Trophoblast cell (in vitro differentiated cells and primary cell): ENCODE measurements around the gene ACACA.
A peak's percentile ranks its signal among the peaks of the same experiment; 100 is the strongest.

Experiments
- DNase-seq, 2 donors: peaks; one replicate each; pipeline ENCODE4 v3.0.0-alpha.2; 2016
- H2AFZ ChIP-seq: 2 replicates; pipeline ENCODE4 v1.6.1; 2013; ENCODE audit warnings: low read length, moderate library complexity, mild to moderate bottlenecking; ENCODE audit not compliant: insufficient read depth, poor library complexity
- H2AK5ac ChIP-seq: 2 replicates; pipeline ENCODE4 v1.6.1; 2013; ENCODE audit warnings: mild to moderate bottlenecking, low read length
- H2BK120ac ChIP-seq: 2 replicates; pipeline ENCODE4 v1.6.1; 2013; ENCODE audit warnings: low read length, mild to moderate bottlenecking, moderate library complexity; ENCODE audit not compliant: insufficient read depth, poor library complexity
- H2BK12ac ChIP-seq: 2 replicates; pipeline ENCODE4 v1.6.1; 2013; ENCODE audit warnings: mild to moderate bottlenecking, low read length, moderate library complexity
- H2BK5ac ChIP-seq: 2 replicates; pipeline ENCODE4 v1.6.1; 2013; ENCODE audit warnings: low read length, low read depth, moderate library complexity, mild to moderate bottlenecking; ENCODE audit not compliant: poor library complexity
- H3K14ac ChIP-seq: 2 replicates; pipeline ENCODE4 v1.6.1; 2013; ENCODE audit warnings: mild to moderate bottlenecking, low read length
- H3K18ac ChIP-seq: 2 replicates; pipeline ENCODE4 v1.6.1; 2013; ENCODE audit warnings: mild to moderate bottlenecking, low read length
- H3K23ac ChIP-seq: 2 replicates; pipeline ENCODE4 v1.6.1; 2013; ENCODE audit warnings: low read length
- H3K27ac ChIP-seq: 2 replicates; pipeline ENCODE4 v1.5.1; 2013; ENCODE audit warnings: low read depth, mild to moderate bottlenecking, inconsistent platforms, low read length, moderate library complexity
- H3K27me3 ChIP-seq: 2 replicates; pipeline ENCODE4 v1.6.1; 2013; ENCODE audit warnings: inconsistent platforms, mild to moderate bottlenecking, low read length, moderate library complexity; ENCODE audit not compliant: insufficient read depth
- H3K36me3 ChIP-seq, 2 experiments: 1 replicate in 1 of 2; 2 replicates in 1 of 2; pipeline ENCODE4 v1.6.1; 2013; ENCODE audit warnings: low read length in 2 of 2, mild to moderate bottlenecking in 2 of 2, moderate library complexity in 1 of 2; ENCODE audit not compliant: insufficient read depth in 2 of 2, control insufficient read depth in 1 of 2
- H3K4ac ChIP-seq: 2 replicates; pipeline ENCODE4 v1.6.1; 2013; ENCODE audit warnings: low read depth, mild to moderate bottlenecking, low read length, moderate library complexity
- H3K4me1 ChIP-seq, 2 experiments: 1 replicate in 1 of 2; 2 replicates in 1 of 2; pipeline ENCODE4 v1.6.1; 2013; ENCODE audit warnings: low read length in 2 of 2, mild to moderate bottlenecking in 2 of 2, moderate library complexity in 1 of 2; ENCODE audit not compliant: insufficient read depth in 2 of 2, control insufficient read depth in 1 of 2
- H3K4me2 ChIP-seq: 2 replicates; pipeline ENCODE4 v1.6.1; 2013; ENCODE audit warnings: inconsistent platforms, mild to moderate bottlenecking, low read length, moderate library complexity
- H3K4me3 ChIP-seq: 2 replicates; pipeline ENCODE4 v1.5.1; 2013; ENCODE audit warnings: mild to moderate bottlenecking, low read depth, low read length, inconsistent platforms
- H3K79me1 ChIP-seq: one replicate; pipeline ENCODE4 v1.6.1; 2013; ENCODE audit warnings: low read length
- H3K79me2 ChIP-seq: 2 replicates; pipeline ENCODE4 v1.6.1; 2013; ENCODE audit warnings: low read length, mild to moderate bottlenecking; ENCODE audit not compliant: control insufficient read depth, insufficient read depth, poor library complexity
- H3K9ac ChIP-seq: 2 replicates; pipeline ENCODE4 v1.6.1; 2013; ENCODE audit warnings: mild to moderate bottlenecking, low read length
- H3K9me3 ChIP-seq: 2 replicates; pipeline ENCODE4 v1.6.1; 2013; ENCODE audit warnings: low read depth, mild to moderate bottlenecking, control low read depth, inconsistent platforms, low read length; ENCODE audit not compliant: insufficient read depth
- H4K12ac ChIP-seq: 2 replicates; pipeline ENCODE4 v1.6.1; 2013; ENCODE audit warnings: low read depth, mild to moderate bottlenecking, low read length, moderate library complexity
- H4K8ac ChIP-seq: 2 replicates; pipeline ENCODE4 v1.6.1; 2013; ENCODE audit warnings: low read depth, mild to moderate bottlenecking, low read length, moderate library complexity
- H4K91ac ChIP-seq: one replicate; pipeline ENCODE4 v1.6.1; 2013; ENCODE audit warnings: low read depth, mild to moderate bottlenecking, low read length, moderate library complexity
- WGBS: extraction: QIAGEN DNeasy Blood & Tissue Kit; methylation state at CpG from one replicate; pipeline ENCODE4 v1.1.7; 2013; ENCODE audit warnings: missing lambda C conversion rate; ENCODE audit not compliant: insufficient read length, insufficient coverage; ENCODE audit errors: extremely low coverage; 5-methylcytosine and 5-hydroxymethylcytosine counted together

The ACACA gene

DNA sequence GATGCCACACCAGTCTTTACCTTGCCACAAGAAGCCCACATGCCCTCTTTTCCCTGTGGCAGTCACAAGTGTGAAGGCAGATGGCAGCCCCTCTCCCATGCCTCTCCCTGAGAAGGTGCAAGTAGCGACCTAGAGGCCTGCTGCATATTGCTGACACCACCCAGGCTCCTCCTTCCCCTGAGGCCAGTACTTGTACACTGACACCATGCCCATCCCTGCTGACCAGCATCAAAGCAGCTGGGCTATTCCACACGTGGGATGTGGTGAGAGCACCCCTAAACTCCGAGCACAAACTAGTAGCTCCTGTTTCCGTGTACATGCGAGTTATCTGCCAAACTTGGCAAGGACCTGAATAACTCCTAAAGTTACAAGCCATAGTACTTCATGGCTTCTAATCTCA lies 308.5 kb downstream of the ACACA start:
- no peak overlapping the region for H3K4me2 ChIP-seq
- no peak for DNase-seq
- H3K27ac ChIP-seq, result no peak overlapping the region
- no peak overlapping the region for H2BK120ac ChIP-seq
- no peak overlapping the region for H3K4ac ChIP-seq
- H3K9me3 ChIP-seq, result no peaks in the 10 kb centered on the region
- peaks cover 31 to 44% of the 10 kb centered on the region in 2 experiments for H3K36me3 ChIP-seq
- H4K8ac ChIP-seq, result no peak overlapping the region
- no peak overlapping the region for H4K91ac ChIP-seq
- no peaks in the 10 kb centered on the region for H3K4me1 ChIP-seq
- peak overlapping the region; percentile 48 for H4K12ac ChIP-seq
- no peak overlapping the region for H3K14ac ChIP-seq
- no peaks in the 10 kb centered on the region for H3K79me1 ChIP-seq
- no peak overlapping the region for H2AK5ac ChIP-seq
- H2BK12ac ChIP-seq, result no peak overlapping the region
- H2AFZ ChIP-seq, result no peak overlapping the region
- H3K27me3 ChIP-seq, result no peaks in the 10 kb centered on the region
- H3K79me2 ChIP-seq, result no peaks in the 10 kb centered on the region
- H3K23ac ChIP-seq, result no peak overlapping the region
- H3K4me3 ChIP-seq, result no peak overlapping the region
- WGBS, result no CpG with 5 or more reads among the region's 5 CpGs
- H2BK5ac ChIP-seq, result no peak overlapping the region
- no peak overlapping the region for H3K9ac ChIP-seq
- no peak overlapping the region for H3K18ac ChIP-seq

GRCh38 chr17:37097154-37097553 lies 309.5 kb downstream of the ACACA start:
- H4K8ac ChIP-seq, result no peak overlapping the region
- no peak overlapping the region for H3K4me2 ChIP-seq
- no peak overlapping the region for H3K18ac ChIP-seq
- H2BK12ac ChIP-seq, result no peak overlapping the region
- H3K79me1 ChIP-seq, result no peaks in the 10 kb centered on the region
- no peak overlapping the region for H3K4me3 ChIP-seq
- no peak overlapping the region for H2AK5ac ChIP-seq
- H2BK5ac ChIP-seq, result no peak overlapping the region
- H3K36me3 ChIP-seq, result peaks cover 27 to 42% of the 10 kb centered on the region in 2 experiments
- no peaks in the 10 kb centered on the region for H3K79me2 ChIP-seq
- no peak overlapping the region for H3K4ac ChIP-seq
- no peaks in the 10 kb centered on the region for H3K9me3 ChIP-seq
- no peaks in the 10 kb centered on the region for H3K27me3 ChIP-seq
- WGBS, result no CpG with 5 or more reads among the region's 2 CpGs
- DNase-seq, result no peak
- H3K9ac ChIP-seq, result no peak overlapping the region
- no peak overlapping the region for H3K27ac ChIP-seq
- H3K4me1 ChIP-seq, result no peaks in the 10 kb centered on the region
- H4K91ac ChIP-seq, result no peak overlapping the region
- H2AFZ ChIP-seq, result no peak overlapping the region
- H2BK120ac ChIP-seq, result no peak overlapping the region
- no peak overlapping the region for H3K23ac ChIP-seq
- H4K12ac ChIP-seq, result no peak overlapping the region
- no peak overlapping the region for H3K14ac ChIP-seq

- no peak overlapping the region for H4K12ac ChIP-seq
- H3K36me3 ChIP-seq, result peaks cover 27 to 41% of the 10 kb centered on the region in 2 experiments
- no peak overlapping the region for H2AFZ ChIP-seq
- H2BK120ac ChIP-seq, result no peak overlapping the region
- H3K27ac ChIP-seq, result no peak overlapping the region
- no peak overlapping the region for H3K18ac ChIP-seq
- H3K9me3 ChIP-seq, result no peaks in the 10 kb centered on the region
- H3K4me3 ChIP-seq, result no peak overlapping the region
- DNase-seq, result no peak
- WGBS, result no CpG with 5 or more reads among the region's 2 CpGs
- H3K79me2 ChIP-seq, result no peaks in the 10 kb centered on the region
- H3K79me1 ChIP-seq, result peaks cover 1% of the 10 kb centered on the region
- no peak overlapping the region for H2AK5ac ChIP-seq
- no peaks in the 10 kb centered on the region for H3K27me3 ChIP-seq
- no peak overlapping the region for H2BK12ac ChIP-seq
- H4K91ac ChIP-seq, result no peak overlapping the region
- H3K4me1 ChIP-seq, result peaks cover 0 to 3% of the 10 kb centered on the region in 2 experiments
- no peak overlapping the region for H3K23ac ChIP-seq
- H3K9ac ChIP-seq, result no peak overlapping the region
- no peak overlapping the region for H3K4me2 ChIP-seq
- no peak overlapping the region for H3K14ac ChIP-seq
- H2BK5ac ChIP-seq, result no peak overlapping the region
- H3K4ac ChIP-seq, result no peak overlapping the region
- no peak overlapping the region for H4K8ac ChIP-seq
Measured at GRCh38 chr17:37096071-37096470, 310.6 kb downstream of the ACACA start.

DNA sequence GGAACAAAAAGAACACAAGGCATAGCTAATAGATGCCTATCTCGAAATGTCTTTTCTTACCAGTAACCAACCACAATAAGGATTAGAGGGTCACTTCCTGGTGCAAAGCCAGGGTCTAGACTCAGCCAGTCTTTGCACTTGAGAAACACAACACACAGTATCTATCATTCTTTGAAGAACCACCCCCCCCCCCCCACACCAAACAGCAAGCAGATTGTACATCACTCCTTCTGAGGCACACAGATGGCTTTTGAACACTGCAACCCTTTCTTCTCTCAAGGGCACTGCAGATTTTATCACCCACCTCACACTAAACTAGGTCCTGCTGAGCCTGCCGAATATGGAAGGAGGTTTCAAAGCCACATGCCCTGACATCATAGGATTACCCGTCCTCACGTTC lies 312.2 kb downstream of the ACACA start:
- Histone ChIP-seq H3K4me3 (no peak overlapping the region), H4K8ac (no peak overlapping the region), H2BK120ac (no peak overlapping the region), H3K18ac (no peak overlapping the region), H3K36me3 (peaks cover 31 to 45% of the 10 kb centered on the region in 2 experiments), H2AFZ (no peak overlapping the region), H4K91ac (no peak overlapping the region), H3K27me3 (no peaks in the 10 kb centered on the region), H2AK5ac (no peak overlapping the region), H4K12ac (no peak overlapping the region), H3K9ac (no peak overlapping the region), H3K79me1 (peaks cover 1% of the 10 kb centered on the region), H2BK12ac (no peak overlapping the region), H3K4me1 (peaks cover 0 to 3% of the 10 kb centered on the region in 2 experiments), H3K14ac (no peak overlapping the region), H2BK5ac (no peak overlapping the region), H3K4ac (no peak overlapping the region), H3K9me3 (no peaks in the 10 kb centered on the region), H3K79me2 (no peaks in the 10 kb centered on the region), H3K23ac (no peak overlapping the region), H3K27ac (no peak overlapping the region), H3K4me2 (no peak overlapping the region)
- no CpG with 5 or more reads among the region's 4 CpGs for WGBS
- DNase-seq, result no peak
